GM18909 (cell line): ENCODE data around the gene LHX4.

Source experiments
- ATAC-seq: cut with Tn5 transposase; IDR thresholded peaks from one replicate; pipeline ENCODE4 v1.9.1; 2021; ENCODE audit warnings: mild to moderate bottlenecking; ENCODE audit not compliant: unreplicated experiment, poor library complexity

The LHX4 gene

GRCh38 chr1:180229483-180230415 lies at the start of gene LHX4:
LHX4 (plus strand) TSS chr1:180230264; CDS start chr1:180230530, 266 bp downstream.
- peak; percentile 32 for ATAC-seq

GRCh38 chr1:180181048-180181447 lies 49.0 kb upstream of the LHX4 start:
- ATAC-seq = no peak

GRCh38 chr1:180181996-180182642 lies 47.9 kb upstream of the LHX4 start:
- ATAC-seq = no peak

- no peak for ATAC-seq
Observed at GRCh38 chr1:180182643-180183311, 47.3 kb upstream of the LHX4 start.

GRCh38 chr1:180183426-180183825 lies 46.6 kb upstream of the LHX4 start:
- no peak for ATAC-seq

- ATAC-seq = no peak
Observed at GRCh38 chr1:180184041-180184440, 46.0 kb upstream of the LHX4 start.

GRCh38 chr1:180185281-180185680 lies 44.8 kb upstream of the LHX4 start:
- no peak for ATAC-seq

- no peak for ATAC-seq
Observed at GRCh38 chr1:180185971-180186645, 44.0 kb upstream of the LHX4 start.

GRCh38 chr1:180186831-180187230 lies 43.2 kb upstream of the LHX4 start:
- ATAC-seq = no peak

- ATAC-seq = no peak
Observed at GRCh38 chr1:180187626-180188025, 42.4 kb upstream of the LHX4 start.

- ATAC-seq = no peak
Observed at GRCh38 chr1:180188091-180188506, 42.0 kb upstream of the LHX4 start.

GRCh38 chr1:180188684-180189175 lies 41.3 kb upstream of the LHX4 start:
- no peak for ATAC-seq

GRCh38 chr1:180190091-180190490 lies 40.0 kb upstream of the LHX4 start:
- ATAC-seq = no peak

GRCh38 chr1:180192172-180192571 lies 37.9 kb upstream of the LHX4 start:
- ATAC-seq = no peak

- ATAC-seq = no peak
Observed at GRCh38 chr1:180193141-180194047, 36.7 kb upstream of the LHX4 start.

- ATAC-seq = no peak
Observed at GRCh38 chr1:180194048-180194425, 36.0 kb upstream of the LHX4 start.

- ATAC-seq = no peak
Observed at GRCh38 chr1:180194546-180195207, 35.4 kb upstream of the LHX4 start.

GRCh38 chr1:180195401-180195800 lies 34.7 kb upstream of the LHX4 start:
- no peak for ATAC-seq

- ATAC-seq = no peak
Observed at GRCh38 chr1:180195916-180196315, 34.1 kb upstream of the LHX4 start.
